Measurements from ENCODE around the gene OTOF. TPM values are rescaled to one million over a fixed set of nuclear protein-coding genes. Genes with fewer than 3 reads are reported as not detected.
"Not testable (repeated sequence)": the region's sequence is repeated elsewhere in the genome, so short reads cannot be mapped to it uniquely, and the experiment has no call there.

The OTOF gene
- total RNA-seq, 1 donor from 2014 or later: 5.2 TPM

DNA sequence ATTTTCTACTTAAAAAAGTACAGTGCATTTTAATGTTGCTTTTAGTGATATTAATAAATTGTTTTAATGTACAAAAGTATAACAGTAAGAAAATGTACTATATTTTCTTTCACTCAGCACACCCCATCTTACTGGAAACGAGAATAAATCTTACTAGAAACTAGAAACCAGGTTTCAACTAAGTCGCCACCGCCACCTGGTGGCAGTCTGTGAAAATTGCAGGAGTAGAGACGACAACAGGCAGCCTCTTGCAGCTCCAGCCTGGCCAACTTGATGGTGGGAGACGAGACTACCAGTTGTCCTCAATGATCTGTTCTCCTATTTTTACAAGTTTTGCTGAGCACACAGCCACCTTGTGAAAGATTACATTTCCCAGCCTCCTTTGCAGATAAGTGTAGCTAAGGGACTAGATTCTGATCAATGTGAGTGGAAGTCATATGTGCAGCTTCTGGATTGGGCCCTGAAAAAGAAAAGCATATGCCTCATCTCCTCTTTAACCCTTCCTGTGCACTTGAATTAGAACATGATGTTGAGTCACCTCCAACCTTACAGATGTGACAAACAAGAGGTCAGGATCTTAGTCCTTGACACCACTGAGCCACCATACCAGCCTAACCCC lies 8.7 kb downstream of the OTOF start:
- no peaks in the 10 kb centered on the region for H3K36me3 ChIP-seq (ENCODE audit: control insufficient read depth in 3 of 3, insufficient read depth in 3 of 3, low read length in 3 of 3)
- no peak overlapping the region for H3K9ac ChIP-seq (ENCODE audit: low read depth in 1 of 3, low read length in 3 of 3)
- H3K9me3 ChIP-seq (ENCODE audit: control insufficient read depth in 3 of 3, low read length in 3 of 3): peaks cover 0 to 7% (median 0%) of the 10 kb centered on the region in 3 donors
- H3K27me3 ChIP-seq (ENCODE audit: control insufficient read depth in 3 of 3, insufficient read depth in 3 of 3, low read length in 3 of 3): no peaks in the 10 kb centered on the region
- no peak overlapping the region for H3K27ac ChIP-seq (ENCODE audit: low read depth, low read length)
- H3K4me3 ChIP-seq (ENCODE audit: low read length in 3 of 3): no peak overlapping the region
- H3K4me1 ChIP-seq (ENCODE audit: control insufficient read depth in 3 of 3, insufficient read depth in 3 of 3, low read length in 3 of 3): peaks cover 0 to 5% (median 3%) of the 10 kb centered on the region in 3 donors

GRCh38 chr2:26468544-26468943 lies 9.4 kb downstream of the OTOF start:
- not testable (repeated sequence) for H3K36me3 ChIP-seq (ENCODE audit: control insufficient read depth in 3 of 3, insufficient read depth in 3 of 3, low read length in 3 of 3); H3K9me3 ChIP-seq (ENCODE audit: control insufficient read depth in 3 of 3, low read length in 3 of 3); H3K4me1 ChIP-seq (ENCODE audit: control insufficient read depth in 3 of 3, insufficient read depth in 3 of 3, low read length in 3 of 3); H3K9ac ChIP-seq (ENCODE audit: low read depth in 1 of 3, low read length in 3 of 3); H3K27ac ChIP-seq (ENCODE audit: low read depth, low read length); H3K27me3 ChIP-seq (ENCODE audit: control insufficient read depth in 3 of 3, insufficient read depth in 3 of 3, low read length in 3 of 3); H3K4me3 ChIP-seq (ENCODE audit: low read length in 3 of 3)

DNA sequence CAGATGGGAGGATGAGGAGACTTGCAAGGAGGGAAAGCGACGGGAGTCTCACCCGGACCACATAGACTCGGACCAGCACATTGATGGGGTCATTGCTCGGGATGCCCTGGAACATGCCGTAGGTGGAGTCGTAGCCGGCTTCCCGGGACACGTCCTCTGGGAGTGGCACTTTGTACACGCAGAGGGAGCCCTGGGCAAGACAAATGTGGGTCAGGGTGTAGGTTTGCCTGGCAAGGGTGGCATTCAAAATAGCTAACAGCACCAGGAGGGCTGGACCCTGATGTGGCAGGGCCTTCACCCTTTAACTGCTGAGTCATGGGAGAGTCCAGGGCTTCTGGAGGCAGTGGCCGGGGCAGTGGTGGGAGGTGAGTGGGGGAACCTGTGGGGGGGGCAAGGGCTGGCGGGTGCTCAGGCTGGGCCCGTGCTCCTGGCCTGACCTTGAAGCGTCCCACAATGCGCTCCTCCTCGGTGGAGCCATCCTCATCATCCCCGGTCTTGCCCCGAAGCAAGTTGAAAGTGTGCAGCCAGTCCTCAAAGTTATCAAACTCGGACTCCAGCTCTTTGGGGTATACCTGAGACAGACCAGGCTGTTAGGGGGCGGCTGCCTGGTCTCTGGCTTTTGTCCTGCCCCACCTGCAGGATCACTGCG lies 11.1 kb downstream of the OTOF start:
- no peaks in the 10 kb centered on the region for H3K36me3 ChIP-seq (ENCODE audit: control insufficient read depth in 3 of 3, insufficient read depth in 3 of 3, low read length in 3 of 3)
- H3K4me1 ChIP-seq (ENCODE audit: control insufficient read depth in 3 of 3, insufficient read depth in 3 of 3, low read length in 3 of 3): peaks cover 5 to 12% (median 11%) of the 10 kb centered on the region in 3 donors
- no peak overlapping the region for H3K4me3 ChIP-seq (ENCODE audit: low read length in 3 of 3)
- no peaks in the 10 kb centered on the region for H3K27me3 ChIP-seq (ENCODE audit: control insufficient read depth in 3 of 3, insufficient read depth in 3 of 3, low read length in 3 of 3)
- no peak overlapping the region for H3K27ac ChIP-seq (ENCODE audit: low read depth, low read length)
- H3K9me3 ChIP-seq (ENCODE audit: control insufficient read depth in 3 of 3, low read length in 3 of 3): peaks cover 0 to 7% (median 0%) of the 10 kb centered on the region in 3 donors
- no peak overlapping the region for H3K9ac ChIP-seq (ENCODE audit: low read depth in 1 of 3, low read length in 3 of 3)

GRCh38 chr2:26465981-26466471 lies 11.9 kb downstream of the OTOF start:
- no peaks in the 10 kb centered on the region for H3K36me3 ChIP-seq (ENCODE audit: control insufficient read depth in 3 of 3, insufficient read depth in 3 of 3, low read length in 3 of 3)
- H3K27me3 ChIP-seq (ENCODE audit: control insufficient read depth in 3 of 3, insufficient read depth in 3 of 3, low read length in 3 of 3): no peaks in the 10 kb centered on the region
- H3K9ac ChIP-seq (ENCODE audit: low read depth in 1 of 3, low read length in 3 of 3): no peak overlapping the region
- no peak overlapping the region for H3K27ac ChIP-seq (ENCODE audit: low read depth, low read length)
- no peak overlapping the region for H3K4me3 ChIP-seq (ENCODE audit: low read length in 3 of 3)
- H3K4me1 ChIP-seq (ENCODE audit: control insufficient read depth in 3 of 3, insufficient read depth in 3 of 3, low read length in 3 of 3): peaks cover 5 to 12% (median 10%) of the 10 kb centered on the region in 3 donors
- peaks cover 0 to 7% (median 0%) of the 10 kb centered on the region in 3 donors for H3K9me3 ChIP-seq (ENCODE audit: control insufficient read depth in 3 of 3, low read length in 3 of 3)

GRCh38 chr2:26465266-26465925 lies 12.5 kb downstream of the OTOF start:
- Histone ChIP-seq H3K9ac (ENCODE audit: low read depth in 1 of 3, low read length in 3 of 3) (no peak overlapping the region), H3K36me3 (ENCODE audit: control insufficient read depth in 3 of 3, insufficient read depth in 3 of 3, low read length in 3 of 3) (no peaks in the 10 kb centered on the region), H3K9me3 (ENCODE audit: control insufficient read depth in 3 of 3, low read length in 3 of 3) (peaks cover 0 to 7% (median 0%) of the 10 kb centered on the region in 3 donors), H3K4me1 (ENCODE audit: control insufficient read depth in 3 of 3, insufficient read depth in 3 of 3, low read length in 3 of 3) (peaks cover 5 to 12% (median 10%) of the 10 kb centered on the region in 3 donors), H3K27me3 (ENCODE audit: control insufficient read depth in 3 of 3, insufficient read depth in 3 of 3, low read length in 3 of 3) (no peaks in the 10 kb centered on the region), H3K27ac (ENCODE audit: low read depth, low read length) (no peak overlapping the region), H3K4me3 (ENCODE audit: low read length in 3 of 3) (no peak overlapping the region)

DNA sequence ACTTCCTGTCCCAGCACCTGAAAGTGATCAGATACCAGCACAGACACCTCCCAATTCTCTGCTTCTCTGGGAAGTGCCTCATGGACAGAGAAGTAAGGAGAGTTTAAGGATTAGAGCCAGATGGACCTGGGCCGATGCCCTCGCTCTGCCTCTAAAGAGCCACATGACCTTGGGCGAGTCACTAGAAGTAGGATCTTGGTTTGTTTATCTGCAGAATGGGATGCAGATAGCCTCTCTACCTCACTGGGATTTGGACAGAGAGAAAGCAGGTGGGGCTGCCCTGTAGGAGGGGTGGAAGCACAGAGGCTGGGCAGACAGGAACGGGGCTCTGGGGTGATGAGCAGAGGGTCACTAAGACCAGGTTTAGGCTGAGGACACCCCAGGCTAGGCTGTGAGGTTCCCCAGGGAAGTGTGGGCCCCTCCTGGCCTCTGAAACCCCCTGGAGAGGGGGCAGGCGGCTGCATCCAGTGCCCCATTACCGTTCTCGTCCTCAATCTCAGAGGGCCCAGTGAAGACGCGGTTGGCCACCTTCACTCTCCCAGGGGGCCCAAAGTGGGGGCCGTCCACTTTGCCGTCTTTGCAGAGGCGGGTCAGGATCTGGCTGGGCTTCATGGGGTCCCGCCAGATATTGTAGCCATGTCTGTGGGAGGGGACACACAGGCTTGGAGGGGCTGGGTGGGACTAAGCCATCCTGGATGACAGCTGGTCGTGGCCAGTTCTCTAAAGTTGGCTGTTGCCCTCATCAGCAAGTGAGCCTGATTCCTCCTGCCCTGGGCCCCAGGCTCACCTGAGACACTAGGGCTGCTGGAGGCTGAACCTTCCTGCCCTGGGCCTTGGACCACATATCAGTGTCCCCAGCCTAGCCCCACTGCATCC lies 13.3 kb downstream of the OTOF start:
- H3K36me3 ChIP-seq (ENCODE audit: control insufficient read depth in 3 of 3, insufficient read depth in 3 of 3, low read length in 3 of 3): no peaks in the 10 kb centered on the region
- H3K4me3 ChIP-seq (ENCODE audit: low read length in 3 of 3): no peak overlapping the region
- peaks cover 0 to 4% (median 0%) of the 10 kb centered on the region in 3 donors for H3K9me3 ChIP-seq (ENCODE audit: control insufficient read depth in 3 of 3, low read length in 3 of 3)
- no peak overlapping the region for H3K9ac ChIP-seq (ENCODE audit: low read depth in 1 of 3, low read length in 3 of 3)
- H3K27me3 ChIP-seq (ENCODE audit: control insufficient read depth in 3 of 3, insufficient read depth in 3 of 3, low read length in 3 of 3): no peaks in the 10 kb centered on the region
- peaks cover 5 to 12% (median 10%) of the 10 kb centered on the region in 3 donors for H3K4me1 ChIP-seq (ENCODE audit: control insufficient read depth in 3 of 3, insufficient read depth in 3 of 3, low read length in 3 of 3)
- no peak overlapping the region for H3K27ac ChIP-seq (ENCODE audit: low read depth, low read length)

- H3K27me3 ChIP-seq (ENCODE audit: control insufficient read depth in 3 of 3, insufficient read depth in 3 of 3, low read length in 3 of 3): no peaks in the 10 kb centered on the region
- no peak overlapping the region for H3K4me3 ChIP-seq (ENCODE audit: low read length in 3 of 3)
- peaks cover 5 to 12% (median 10%) of the 10 kb centered on the region in 3 donors for H3K4me1 ChIP-seq (ENCODE audit: control insufficient read depth in 3 of 3, insufficient read depth in 3 of 3, low read length in 3 of 3)
Observed at GRCh38 chr2:26463244-26464192, 14.4 kb downstream of the OTOF start.

DNA sequence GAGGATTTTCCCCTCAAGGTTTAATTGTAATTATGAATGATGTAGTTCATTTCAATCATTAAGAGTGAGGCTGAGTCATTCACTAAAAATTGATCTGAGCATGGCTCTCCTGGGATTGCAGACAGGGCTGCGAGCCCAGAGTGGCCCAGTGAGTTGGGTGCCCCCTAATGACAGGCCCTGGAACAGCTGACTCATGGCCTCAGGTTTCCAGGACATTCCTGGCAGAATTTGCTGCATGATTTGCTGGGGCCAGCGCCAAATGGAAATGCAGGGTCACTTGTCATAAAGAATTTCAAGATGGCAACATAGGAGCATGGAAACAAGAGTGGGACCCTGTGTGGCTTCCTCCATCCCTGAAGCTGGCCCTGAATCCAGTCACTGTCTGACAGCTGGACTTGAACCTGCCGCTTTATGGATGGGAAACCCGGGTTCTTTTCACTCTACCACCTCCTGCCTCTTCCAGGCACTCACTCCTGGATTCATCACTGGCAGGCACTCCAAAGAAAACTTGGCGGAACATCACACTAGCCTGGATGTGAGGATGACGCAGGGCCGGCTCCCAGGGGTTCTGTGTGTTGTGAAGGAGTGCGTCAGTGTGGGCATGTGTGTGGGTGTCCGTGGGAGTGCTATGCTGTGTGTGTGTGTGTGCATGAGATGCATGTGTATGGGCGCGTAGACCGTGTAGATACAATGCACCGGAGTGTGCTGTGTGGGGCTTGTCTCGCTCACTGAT lies 15.2 kb downstream of the OTOF start:
- H3K9me3 ChIP-seq (ENCODE audit: control insufficient read depth in 3 of 3, low read length in 3 of 3): no peaks in the 10 kb centered on the region
- H3K27me3 ChIP-seq (ENCODE audit: control insufficient read depth in 3 of 3, insufficient read depth in 3 of 3, low read length in 3 of 3): no peaks in the 10 kb centered on the region
- peaks cover 5 to 12% (median 10%) of the 10 kb centered on the region in 3 donors for H3K4me1 ChIP-seq (ENCODE audit: control insufficient read depth in 3 of 3, insufficient read depth in 3 of 3, low read length in 3 of 3)
- H3K9ac ChIP-seq (ENCODE audit: low read depth in 1 of 3, low read length in 3 of 3): no peak overlapping the region
- no peak overlapping the region for H3K4me3 ChIP-seq (ENCODE audit: low read length in 3 of 3)
- no peaks in the 10 kb centered on the region for H3K36me3 ChIP-seq (ENCODE audit: control insufficient read depth in 3 of 3, insufficient read depth in 3 of 3, low read length in 3 of 3)
- no peak overlapping the region for H3K27ac ChIP-seq (ENCODE audit: low read depth, low read length)

More at GRCh38 chr2:26463244-26464192, 14.4 kb downstream of the OTOF start:
- Histone ChIP-seq H3K9ac (ENCODE audit: low read depth in 1 of 3, low read length in 3 of 3) (no peak overlapping the region), H3K36me3 (ENCODE audit: control insufficient read depth in 3 of 3, insufficient read depth in 3 of 3, low read length in 3 of 3) (no peaks in the 10 kb centered on the region), H3K27ac (ENCODE audit: low read depth, low read length) (no peak overlapping the region), H3K9me3 (ENCODE audit: control insufficient read depth in 3 of 3, low read length in 3 of 3) (no peaks in the 10 kb centered on the region)

Measured in skeletal muscle tissue (tissue), 4 donors.